NB4 (cell line): ENCODE measurements around the gene ZNF414.

ENCODE experiments used
- DNase-seq: peaks from one replicate; pipeline ENCODE4 v3.0.0; 2010; ENCODE audit warnings: low read depth
- H3K4me3 ChIP-seq: one replicate; pipeline ENCODE4 v1.5.1; 2011; ENCODE audit warnings: mild to moderate bottlenecking, low read depth, low read length, moderate library complexity
- MYC ChIP-seq: IDR thresholded peaks from 2 replicates; pipeline ENCODE4 v1.6.1; 2011; ENCODE audit warnings: low read depth, low read length
- POLR2A ChIP-seq: IDR thresholded peaks from 2 replicates; pipeline ENCODE4 v1.6.1; 2011; ENCODE audit warnings: mild to moderate bottlenecking; ENCODE audit not compliant: insufficient read length; ENCODE audit errors: extremely low read depth
- TF ChIP-seq, protein P1 (sequence below): IDR thresholded peaks from 2 replicates; pipeline ENCODE4 v1.6.1; 2011; ENCODE audit warnings: low read depth, low read length
- TF ChIP-seq, protein P2 (sequence below): IDR thresholded peaks from one replicate; pipeline ENCODE4 v1.5.1; 2012; ENCODE audit warnings: low read depth, low read length

Gene ZNF414

GRCh38 chr19:8462571-8462970 is 51.4 kb downstream of the ZNF414 start:
- TF ChIP-seq, protein P1, sequence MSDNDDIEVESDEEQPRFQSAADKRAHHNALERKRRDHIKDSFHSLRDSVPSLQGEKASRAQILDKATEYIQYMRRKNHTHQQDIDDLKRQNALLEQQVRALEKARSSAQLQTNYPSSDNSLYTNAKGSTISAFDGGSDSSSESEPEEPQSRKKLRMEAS, result no peak
- TF ChIP-seq POLR2A, result no peak
- H3K4me3 ChIP-seq, result no peak overlapping the region
- no peak for DNase-seq

DNA sequence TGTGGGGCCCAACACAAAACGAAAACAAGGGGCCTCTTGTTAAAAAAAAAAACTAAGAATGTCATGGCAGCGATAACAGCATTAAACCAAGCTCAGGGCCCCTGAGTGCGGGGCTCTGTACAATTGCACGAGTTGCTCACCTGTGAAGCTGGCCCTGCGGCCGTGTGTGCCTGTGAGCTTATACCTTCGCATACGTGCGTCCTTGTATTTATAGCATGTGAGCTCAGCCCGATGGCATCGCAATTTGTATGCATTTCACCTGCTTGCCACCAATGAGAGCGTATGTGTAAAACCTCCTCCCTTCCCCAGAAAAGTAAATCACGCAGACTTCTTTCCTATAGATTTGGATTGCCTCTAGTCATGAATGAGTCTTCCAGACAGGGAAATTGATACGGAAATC is 52.1 kb downstream of the ZNF414 start:
- H3K4me3 ChIP-seq, result no peak overlapping the region
- TF ChIP-seq, protein P1, result no peak
- no peak for TF ChIP-seq MYC
- TF ChIP-seq, protein P2, sequence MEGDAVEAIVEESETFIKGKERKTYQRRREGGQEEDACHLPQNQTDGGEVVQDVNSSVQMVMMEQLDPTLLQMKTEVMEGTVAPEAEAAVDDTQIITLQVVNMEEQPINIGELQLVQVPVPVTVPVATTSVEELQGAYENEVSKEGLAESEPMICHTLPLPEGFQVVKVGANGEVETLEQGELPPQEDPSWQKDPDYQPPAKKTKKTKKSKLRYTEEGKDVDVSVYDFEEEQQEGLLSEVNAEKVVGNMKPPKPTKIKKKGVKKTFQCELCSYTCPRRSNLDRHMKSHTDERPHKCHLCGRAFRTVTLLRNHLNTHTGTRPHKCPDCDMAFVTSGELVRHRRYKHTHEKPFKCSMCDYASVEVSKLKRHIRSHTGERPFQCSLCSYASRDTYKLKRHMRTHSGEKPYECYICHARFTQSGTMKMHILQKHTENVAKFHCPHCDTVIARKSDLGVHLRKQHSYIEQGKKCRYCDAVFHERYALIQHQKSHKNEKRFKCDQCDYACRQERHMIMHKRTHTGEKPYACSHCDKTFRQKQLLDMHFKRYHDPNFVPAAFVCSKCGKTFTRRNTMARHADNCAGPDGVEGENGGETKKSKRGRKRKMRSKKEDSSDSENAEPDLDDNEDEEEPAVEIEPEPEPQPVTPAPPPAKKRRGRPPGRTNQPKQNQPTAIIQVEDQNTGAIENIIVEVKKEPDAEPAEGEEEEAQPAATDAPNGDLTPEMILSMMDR, result no peak
- TF ChIP-seq POLR2A, result no peak
- DNase-seq, result no peak

DNA sequence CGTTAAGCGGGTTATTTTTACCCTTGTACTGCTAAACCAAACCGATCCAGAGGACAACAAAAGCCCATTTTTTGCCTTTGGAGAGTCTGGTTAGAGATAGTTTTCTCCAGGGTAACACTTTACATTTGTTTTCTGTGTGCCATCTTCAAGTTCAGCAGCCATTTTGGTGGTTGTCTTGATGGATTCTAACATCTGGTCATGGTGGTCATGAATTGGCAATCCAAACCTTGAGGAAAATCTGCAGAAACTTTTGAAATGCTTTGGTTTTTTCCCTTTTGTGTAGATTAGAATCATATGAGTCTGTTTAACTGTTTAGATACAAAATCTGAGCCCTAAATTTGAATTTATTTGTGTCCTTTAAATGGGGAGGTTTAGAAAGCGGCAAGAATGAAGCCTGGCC is 52.6 kb downstream of the ZNF414 start:
- TF ChIP-seq, protein P1, result no peak
- no peak for TF ChIP-seq MYC
- TF ChIP-seq, protein P2, result no peak
- no peak for TF ChIP-seq POLR2A
- no peak overlapping the region for H3K4me3 ChIP-seq
- DNase-seq, result no peak

DNA sequence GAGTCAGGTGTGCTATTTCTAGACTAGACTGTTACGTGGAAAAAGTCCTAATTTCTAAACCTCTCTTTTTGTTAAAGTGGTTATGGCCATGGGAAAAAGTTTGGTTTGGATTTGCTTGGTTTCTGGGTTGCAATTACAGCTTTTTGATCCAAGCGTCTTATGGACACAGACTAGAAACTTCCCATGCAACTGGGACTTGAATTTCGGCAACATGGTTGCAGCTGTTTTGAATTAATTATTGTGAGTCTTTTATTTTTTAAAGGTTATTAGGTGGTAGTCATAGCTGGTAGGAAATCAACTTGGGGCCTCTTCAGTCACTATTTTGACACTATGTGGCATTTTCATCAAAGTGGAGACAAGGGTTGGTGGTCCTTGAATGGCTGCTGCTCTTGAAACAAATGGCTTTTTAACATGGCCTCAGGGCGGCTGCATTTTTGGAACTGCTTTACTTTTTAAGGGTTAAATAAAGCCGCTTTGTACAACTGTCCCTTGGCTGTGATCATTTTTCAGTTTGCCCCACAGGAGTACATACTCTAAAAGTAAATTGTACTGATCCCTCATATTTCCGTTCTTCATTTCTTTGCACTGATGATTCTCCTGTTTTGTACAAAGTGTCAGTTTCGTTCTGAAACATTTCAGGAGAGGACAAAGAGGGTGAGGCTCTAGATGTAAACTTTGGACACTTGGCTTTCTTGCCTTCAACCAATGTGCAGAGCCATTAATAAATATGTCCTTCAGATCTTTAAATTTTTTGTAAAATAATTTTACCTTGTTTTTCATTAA is 53.3 kb downstream of the ZNF414 start:
- DNase-seq, result no peak
- TF ChIP-seq, protein P2, result no peak
- TF ChIP-seq, protein P1, result no peak
- TF ChIP-seq MYC (no peak), POLR2A (no peak)
- H3K4me3 ChIP-seq, result no peak overlapping the region
